B cell (primary cell): ENCODE results near the gene DNHD1.

ENCODE experiments used
- CTCF ChIP-seq: fragments of 200-600 bp; IDR thresholded peaks from one replicate; pipeline ENCODE4 v1.8.0; 2022; ENCODE audit warnings: antibody characterized with exemption, mild to moderate bottlenecking
- EZH2 ChIP-seq: IDR thresholded peaks from 2 replicates; pipeline ENCODE4 v1.6.1; 2012; ENCODE audit warnings: borderline replicate concordance, low read depth, mild to moderate bottlenecking, moderate library complexity, low read length; ENCODE audit not compliant: insufficient read depth, poor library complexity, severe bottlenecking

GRCh38 chr11:6587360-6587953 lies 90.4 kb downstream of the DNHD1 start:
- TF ChIP-seq EZH2 = no peak
- TF ChIP-seq CTCF = no peak
